GM19239 (cell line): ENCODE data around the gene TTC1.
A peak's percentile ranks its signal among the peaks of the same experiment; 100 is the strongest.
"Not testable (repeated sequence)": the region's sequence is repeated elsewhere in the genome, so short reads cannot be mapped to it uniquely, and the experiment has no call there.

Experiments
- DNase-seq: peaks from one replicate; pipeline ENCODE4 v3.0.0; 2011; ENCODE audit warnings: low spot score; ENCODE audit not compliant: insufficient read length
- FAIRE-seq: peaks from 2 replicates; lab custom pipeline; 2011; peaks lifted over from hg19 to GRCh38; lab: Jason Lieb, UNC

The TTC1 gene

GRCh38 chr5:160008877-160009590 lies at the start of gene TTC1:
Gene TTC1 (plus strand): TSS chr5:160009139. CDS start chr5:160010529, 1,390 bp downstream.
- DNase-seq (peak; percentile 80), FAIRE-seq (peak; percentile 100)

GRCh38 chr5:159961176-159962160 lies 47.5 kb upstream of the TTC1 start:
- DNase-seq, result no peak
- no peak for FAIRE-seq

GRCh38 chr5:159962214-159962613 lies 46.7 kb upstream of the TTC1 start:
- DNase-seq, result no peak
- no peak for FAIRE-seq

GRCh38 chr5:159963935-159964334 lies 45.0 kb upstream of the TTC1 start:
- DNase-seq, result no peak
- no peak for FAIRE-seq

GRCh38 chr5:159965031-159965837 lies 43.7 kb upstream of the TTC1 start:
- DNase-seq (no peak), FAIRE-seq (no peak)

- not testable (repeated sequence) for FAIRE-seq, DNase-seq
Measured at GRCh38 chr5:159965838-159966128, 43.2 kb upstream of the TTC1 start.

- DNase-seq, result no peak
- no peak for FAIRE-seq
Measured at GRCh38 chr5:159969966-159970365, 39.0 kb upstream of the TTC1 start.

GRCh38 chr5:159971038-159971437 lies 37.9 kb upstream of the TTC1 start:
- DNase-seq, result no peak
- no peak for FAIRE-seq

- DNase-seq (no peak), FAIRE-seq (no peak)
Measured at GRCh38 chr5:159971514-159971913, 37.4 kb upstream of the TTC1 start.

GRCh38 chr5:159971931-159972461 lies 36.9 kb upstream of the TTC1 start:
- no peak for FAIRE-seq

GRCh38 chr5:159972538-159973362 lies 36.2 kb upstream of the TTC1 start:
- no peak for FAIRE-seq
- no peak for DNase-seq

More at GRCh38 chr5:159971931-159972461, 36.9 kb upstream of the TTC1 start:
- no peak for DNase-seq

GRCh38 chr5:159975462-159976019 lies 33.4 kb upstream of the TTC1 start:
- FAIRE-seq, result no peak
- no peak for DNase-seq

- DNase-seq (no peak), FAIRE-seq (no peak)
Measured at GRCh38 chr5:159976921-159977320, 32.0 kb upstream of the TTC1 start.

GRCh38 chr5:159978358-159978757 lies 30.6 kb upstream of the TTC1 start:
- no peak for FAIRE-seq
- DNase-seq, result no peak

GRCh38 chr5:159982421-159983173 lies 26.3 kb upstream of the TTC1 start:
- no peak for DNase-seq
- no peak for FAIRE-seq

GRCh38 chr5:159987031-159987674 lies 21.8 kb upstream of the TTC1 start:
- DNase-seq, result peak; percentile 79
- peak; percentile 71 for FAIRE-seq

GRCh38 chr5:159990506-159990905 lies 18.4 kb upstream of the TTC1 start:
- DNase-seq (no peak), FAIRE-seq (no peak)

GRCh38 chr5:159992566-159992965 lies 16.4 kb upstream of the TTC1 start:
- FAIRE-seq (no peak), DNase-seq (no peak)
